ENCODE data around the gene LRRC4B.

GRCh38 chr19:50500753-50501151 lies 67.5 kb downstream of the LRRC4B start:
- TF ChIP-seq CTCF (IDR thresholded peaks at IDR 0.05) (no peak), POLR2A (IDR thresholded peaks at IDR 0.05) (peak in 1 of 2 donors; percentile 53)

All from heart left ventricle (tissue), 13 donors.